Activated CD4-positive, alpha-beta T cell treated with anti-CD3 and anti-CD28 coated beads for 1 hour (primary cell): ENCODE results near the gene NGEF.
"Not testable (repeated sequence)": the region's sequence is repeated elsewhere in the genome, so short reads cannot be mapped to it uniquely, and the experiment has no call there.

Experiments used
- DNase-seq: peaks from one replicate; pipeline ENCODE4 v3.0.0-alpha.2; 2020

Gene NGEF

GRCh38 chr2:233013027-233013461 lies at the start of gene NGEF:
Gene NGEF (minus strand): TSS chr2:233013256. CDS start chr2:232974890, 38,366 bp downstream.
- DNase-seq = no peak

DNA sequence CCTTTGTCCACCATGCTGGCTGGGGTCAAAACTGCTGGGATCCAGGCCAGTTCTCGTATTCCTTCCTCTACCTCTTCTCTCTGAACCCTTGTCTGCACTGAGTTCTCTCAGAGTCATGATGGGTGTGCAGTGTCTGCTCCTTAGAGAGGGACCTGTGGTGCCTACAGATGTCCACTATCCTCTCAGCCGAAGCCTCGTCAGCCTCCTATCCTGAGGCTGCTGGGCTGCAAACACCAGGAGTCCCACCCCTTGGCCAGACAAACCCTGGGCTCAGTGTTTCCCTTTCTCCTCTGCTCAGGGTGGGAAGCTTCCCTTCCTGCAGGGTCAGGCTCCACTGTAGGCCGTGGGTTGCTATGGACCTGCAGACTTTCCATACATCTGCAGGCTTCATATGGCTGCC lies 49.4 kb upstream of the NGEF start:
- DNase-seq = no peak

- DNase-seq = no peak
Observed at GRCh38 chr2:233061591-233062450, 48.8 kb upstream of the NGEF start.

DNA sequence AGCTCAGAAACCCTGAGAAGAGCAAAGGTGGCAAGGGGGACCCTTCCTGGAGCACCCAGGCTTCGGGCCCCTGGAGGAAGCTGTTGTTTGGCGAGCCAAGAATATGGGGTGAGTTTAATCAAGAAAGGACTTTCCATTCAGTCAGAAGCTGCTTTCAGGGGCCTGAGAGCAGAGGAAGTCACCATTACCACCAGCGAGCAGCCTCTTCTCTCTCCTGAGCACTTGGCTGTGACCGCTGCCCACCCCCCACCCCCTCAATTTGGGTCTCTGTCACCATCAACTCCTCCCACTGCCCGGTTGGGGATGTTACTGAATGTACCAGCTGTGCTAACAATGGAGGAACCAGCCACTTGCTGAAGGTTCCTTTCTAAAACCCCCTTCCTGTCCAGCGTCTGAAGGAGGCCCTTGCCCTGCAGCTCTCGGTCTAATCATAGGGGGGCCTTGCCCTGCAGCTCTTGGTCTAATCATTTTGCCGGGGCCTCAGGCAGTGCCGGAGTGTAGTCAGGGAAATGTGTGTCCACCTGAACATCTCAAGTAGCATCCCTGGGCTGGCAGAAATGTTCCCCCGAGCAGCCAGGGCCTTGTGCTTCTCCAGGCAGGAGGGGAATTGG lies 48.0 kb upstream of the NGEF start:
- no peak for DNase-seq

GRCh38 chr2:233060501-233060979 lies 47.5 kb upstream of the NGEF start:
- no peak for DNase-seq

DNA sequence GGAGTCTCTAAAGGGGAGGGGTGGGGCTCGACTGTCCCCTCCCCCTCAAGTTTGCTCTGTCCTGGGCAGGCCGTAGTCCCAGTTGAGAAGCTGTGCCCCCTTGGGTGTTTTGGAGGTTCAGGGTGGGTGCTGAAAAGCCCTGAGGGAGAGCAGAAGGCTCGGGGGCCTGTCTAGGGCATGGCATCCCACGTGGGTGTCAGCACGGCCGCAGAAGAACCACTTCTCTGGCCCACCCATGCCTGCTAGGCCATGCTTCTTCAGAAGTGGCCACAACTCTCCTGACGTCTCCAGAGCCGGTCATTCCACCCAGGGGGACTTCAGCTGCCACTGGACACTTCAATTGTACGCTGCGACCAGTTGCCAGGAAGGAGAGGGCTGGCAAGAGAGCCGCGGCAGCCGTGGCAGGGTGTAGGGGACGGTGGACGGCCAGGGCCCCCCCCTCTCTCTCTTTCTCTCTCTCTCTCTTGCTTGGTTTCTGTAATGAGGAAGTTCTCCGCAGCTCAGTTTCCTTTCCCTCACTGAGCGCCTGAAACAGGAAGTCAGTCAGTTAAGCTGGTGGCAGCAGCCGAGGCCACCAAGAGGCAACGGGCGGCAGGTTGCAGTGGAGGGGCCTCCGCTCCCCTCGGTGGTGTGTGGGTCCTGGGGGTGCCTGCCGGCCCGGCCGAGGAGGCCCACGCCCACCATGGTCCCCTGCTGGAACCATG lies 46.9 kb upstream of the NGEF start, which contains the start of gene INPP5D:
Gene INPP5D (plus strand): TSS at position 546 of the 704 bp plus-strand sequence. CDS start 137 bp downstream, at position 683.
- DNase-seq = peak; percentile 60

- DNase-seq = no peak
Observed at GRCh38 chr2:233059547-233059796, 46.4 kb upstream of the NGEF start.

DNA sequence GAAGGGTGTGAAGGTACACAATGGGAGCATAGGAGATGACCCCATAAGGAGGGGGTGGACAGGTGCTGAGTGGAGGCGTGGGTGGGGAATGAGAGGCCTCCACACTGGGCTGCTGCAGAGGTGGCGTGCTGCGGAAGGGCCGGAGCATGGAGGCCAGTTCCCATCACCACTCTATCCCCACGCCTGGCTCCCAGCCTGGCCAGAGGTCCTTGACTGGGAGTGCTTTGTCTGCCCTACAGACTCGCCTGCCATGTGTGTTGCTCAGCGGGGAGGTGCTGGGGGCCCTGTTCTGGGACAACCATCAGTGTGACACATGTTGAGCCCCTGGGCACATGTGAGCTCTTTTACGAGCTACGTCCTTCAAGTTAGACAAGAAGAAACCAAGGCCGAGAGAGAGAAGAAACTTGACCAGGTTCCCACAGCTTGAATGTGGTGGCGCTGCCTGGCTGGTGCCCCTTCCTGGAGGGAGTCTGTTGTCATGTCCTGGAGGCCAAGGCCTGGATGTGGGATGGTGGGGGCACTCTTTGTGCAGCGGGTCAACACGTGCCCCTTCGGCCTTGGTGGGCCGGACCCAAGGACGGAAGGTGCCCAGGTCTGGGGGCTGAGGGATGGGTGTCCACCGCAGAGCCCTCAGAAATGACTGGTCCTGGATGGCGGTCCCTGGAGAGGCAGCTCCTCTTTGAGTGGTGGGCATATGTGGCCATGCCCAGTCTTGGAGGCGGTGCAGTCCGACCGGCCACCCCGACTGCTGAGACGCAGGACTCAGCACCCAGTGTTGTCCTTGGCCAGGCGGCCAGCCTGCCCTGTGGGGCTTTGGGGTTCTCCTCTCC lies 45.9 kb upstream of the NGEF start:
- no peak for DNase-seq

DNA sequence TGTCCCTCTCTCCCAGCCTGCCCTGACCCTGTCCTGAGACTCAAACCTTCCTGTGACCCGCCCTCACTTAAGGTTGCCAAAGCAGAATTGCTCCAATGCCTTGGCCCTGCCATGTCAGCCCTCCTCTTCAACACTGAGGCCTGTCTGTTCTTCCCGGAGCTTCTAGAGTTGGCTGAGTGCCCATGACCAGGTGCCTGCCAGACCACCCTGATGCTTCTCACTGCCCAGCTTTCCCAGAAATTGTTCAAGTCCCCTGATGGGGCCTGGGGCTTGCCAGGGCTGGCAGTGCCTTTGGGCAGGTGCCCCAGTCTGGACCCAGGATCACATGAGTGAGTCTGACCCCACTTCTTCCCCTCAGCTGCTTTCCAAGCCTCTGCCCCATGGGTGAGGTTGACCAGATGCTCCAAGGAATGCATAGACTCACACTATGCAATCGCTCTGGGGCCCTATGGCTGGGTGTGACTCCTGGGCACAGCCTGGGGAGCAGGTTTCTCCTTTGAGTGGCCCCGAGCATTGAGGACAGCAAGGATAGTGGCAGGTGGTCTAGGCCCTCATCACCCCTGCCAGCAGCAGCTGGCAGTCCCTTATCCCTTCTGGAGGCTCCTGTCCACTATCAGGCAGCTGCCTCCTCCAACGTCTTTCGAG lies 44.0 kb upstream of the NGEF start:
- DNase-seq = no peak

- DNase-seq = no peak
Observed at GRCh38 chr2:233055362-233055761, 42.3 kb upstream of the NGEF start.

- peak; percentile 56 for DNase-seq
Observed at GRCh38 chr2:233053928-233054784, 41.1 kb upstream of the NGEF start.

GRCh38 chr2:233052517-233052916 lies 39.5 kb upstream of the NGEF start:
- not testable (repeated sequence) for DNase-seq

GRCh38 chr2:233051241-233052149 lies 38.4 kb upstream of the NGEF start:
- no peak for DNase-seq

GRCh38 chr2:233049194-233049761 lies 36.2 kb upstream of the NGEF start:
- DNase-seq = no peak

DNA sequence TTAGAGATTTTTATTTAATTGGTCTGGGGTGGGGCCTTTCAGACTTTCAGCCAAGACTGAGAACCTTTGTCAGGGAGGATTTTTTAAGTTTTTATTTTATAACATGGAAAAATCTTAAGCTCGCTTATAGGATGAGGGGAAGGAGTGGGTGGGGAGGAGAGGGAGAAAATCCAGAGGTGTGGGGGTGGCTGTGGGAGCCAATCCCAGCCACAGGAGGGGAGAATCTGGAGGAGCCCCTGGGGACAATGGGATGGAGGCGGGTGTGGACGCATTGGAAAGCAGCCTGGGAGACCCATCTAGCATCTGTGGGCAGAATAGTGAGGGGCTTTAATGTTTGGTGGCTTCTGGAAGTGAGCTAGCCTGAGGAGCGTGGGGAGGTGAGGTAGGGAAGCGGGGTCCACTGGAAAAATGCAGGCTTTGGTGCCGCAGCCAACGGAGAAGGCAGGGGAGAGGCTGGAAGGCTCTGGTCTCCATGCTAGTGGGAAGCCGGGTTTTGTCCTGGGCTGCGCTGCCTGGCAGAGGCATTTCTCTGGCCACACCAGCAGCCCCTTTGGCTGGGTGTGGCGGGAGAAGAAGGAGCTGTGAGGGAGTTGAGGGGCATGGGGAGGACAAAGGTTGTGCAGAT lies 35.6 kb upstream of the NGEF start:
- DNase-seq = no peak

DNA sequence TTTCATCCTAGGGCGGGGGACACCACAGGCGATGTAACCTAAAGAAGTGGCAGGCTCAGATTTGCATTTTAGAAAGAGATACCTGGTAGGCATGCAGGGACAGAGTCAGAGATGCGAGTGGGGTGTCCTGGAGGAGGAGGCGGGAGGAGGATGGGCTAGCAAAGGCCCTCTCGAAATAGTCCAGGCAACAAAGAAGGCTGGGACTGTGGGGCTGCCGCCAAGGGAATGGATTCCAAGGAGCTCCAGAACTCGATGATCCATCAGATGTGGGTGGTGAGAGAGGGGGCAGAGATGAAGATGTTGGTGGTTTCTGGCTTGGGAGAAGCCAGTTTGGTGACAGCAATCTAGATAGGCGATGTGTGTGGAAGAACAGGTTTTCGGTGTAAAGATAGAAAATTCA lies 34.6 kb upstream of the NGEF start:
- DNase-seq = no peak

- no peak for DNase-seq
Observed at GRCh38 chr2:233047206-233047605, 34.1 kb upstream of the NGEF start.

- DNase-seq = no peak
Observed at GRCh38 chr2:233044974-233045605, 32.0 kb upstream of the NGEF start.

- DNase-seq = no peak
Observed at GRCh38 chr2:233042549-233042948, 29.5 kb upstream of the NGEF start.
